ENCODE results near the gene GPR156. TPM values are rescaled to one million over a fixed set of nuclear protein-coding genes. Genes with fewer than 3 reads are reported as not detected.

Gene GPR156
- total and polyA plus RNA-seq, 10 of the 15 experiments (the other 5 are each of a cell fraction or from before 2014, with no cell fraction given): 0.08 to 0.15 (median 0.11) TPM; not detected in 6

GRCh38 chr3:120192579-120192978 lies 92.4 kb downstream of the GPR156 start:
- H3K27ac ChIP-seq (ENCODE audit: control insufficient read depth, insufficient read depth): no peak overlapping the region
- intact Hi-C loops (cut with micrococcal nuclease; ENCODE audit: unreplicated experiment): no loop called here
- H3K27me3 ChIP-seq (replicated peaks in 1 of 2; ENCODE audit: control insufficient read depth in 2 of 2, insufficient read depth in 2 of 2, low read length in 1 of 2): no peaks in the 10 kb centered on the region
- no TSS peak for BruUV-seq (replicated peaks)
- WGBS (ENCODE audit: insufficient coverage, insufficient replicate concordance, low lambda C conversion rate, missing lambda C conversion rate): 58% methylated on average over 3 of the region's 3 CpGs
- no peak for DNase-seq (ENCODE audit: low read depth, low spot score)
- no peaks in the 10 kb centered on the region for H3K79me2 ChIP-seq (ENCODE audit: control insufficient read depth, insufficient read depth, low read length)
- no peaks in the 10 kb centered on the region for H4K20me1 ChIP-seq (ENCODE audit: control insufficient read depth, insufficient read depth)
- H3K36me3 ChIP-seq (ENCODE audit: control insufficient read depth in 2 of 2, insufficient read depth in 2 of 2, low read length in 1 of 2): no peaks in the 10 kb centered on the region
- ChIA-PET POLR2A (no interaction called here), CTCF (interaction anchor here (0.9 to 1.3 kb wide), 2 partner anchors 11 to 301 kb away, joined by 3 to 4 read pairs; no protein-coding TSS in a partner anchor), RAD21 (ENCODE audit: unreplicated experiment) (no interaction called here), SMC1A (ENCODE audit: uncharacterized antibody, unreplicated experiment) (interaction anchor here (0.9 kb wide), 1 partner anchor 13 kb away, joined by 3 read pairs; no protein-coding TSS in a partner anchor)
- H3K4me1 ChIP-seq (ENCODE audit: control insufficient read depth, insufficient read depth, low read length): no peaks in the 10 kb centered on the region
- H2AFZ ChIP-seq (ENCODE audit: control insufficient read depth, low read depth, low read length): no peak overlapping the region
- in situ Hi-C loops (cut with MboI): no loop called here
- H3K9me3 ChIP-seq (replicated peaks; ENCODE audit: control insufficient read depth, insufficient read depth, low read length): no peaks in the 10 kb centered on the region
- no peak overlapping the region for H3K4me3 ChIP-seq
- H3K4me2 ChIP-seq (ENCODE audit: control insufficient read depth, insufficient read depth): no peak overlapping the region
- no peak for ATAC-seq
- H3K9ac ChIP-seq (ENCODE audit: control insufficient read depth, insufficient read depth, low read length): no peak overlapping the region
- no peak for FAIRE-seq
- TF ChIP-seq, protein P1, sequence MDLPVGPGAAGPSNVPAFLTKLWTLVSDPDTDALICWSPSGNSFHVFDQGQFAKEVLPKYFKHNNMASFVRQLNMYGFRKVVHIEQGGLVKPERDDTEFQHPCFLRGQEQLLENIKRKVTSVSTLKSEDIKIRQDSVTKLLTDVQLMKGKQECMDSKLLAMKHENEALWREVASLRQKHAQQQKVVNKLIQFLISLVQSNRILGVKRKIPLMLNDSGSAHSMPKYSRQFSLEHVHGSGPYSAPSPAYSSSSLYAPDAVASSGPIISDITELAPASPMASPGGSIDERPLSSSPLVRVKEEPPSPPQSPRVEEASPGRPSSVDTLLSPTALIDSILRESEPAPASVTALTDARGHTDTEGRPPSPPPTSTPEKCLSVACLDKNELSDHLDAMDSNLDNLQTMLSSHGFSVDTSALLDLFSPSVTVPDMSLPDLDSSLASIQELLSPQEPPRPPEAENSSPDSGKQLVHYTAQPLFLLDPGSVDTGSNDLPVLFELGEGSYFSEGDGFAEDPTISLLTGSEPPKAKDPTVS (IDR thresholded peaks at IDR 0.05; ENCODE audit: low read depth, low read length): no peak
- no peak for TF ChIP-seq PRDM15 (CRISPR knock-in tag; IDR thresholded peaks at IDR 0.05)
- TF ChIP-seq CEBPB (IDR thresholded peaks at IDR 0.05; ENCODE audit: borderline replicate concordance in 1 of 2, low read depth in 2 of 2, low read length in 2 of 2): no peak
- no peak for TF ChIP-seq MEF2A (IDR thresholded peaks at IDR 0.05; ENCODE audit: insufficient read depth, low read depth, low read length)
- TF ChIP-seq ASH2L (IDR thresholded peaks at IDR 0.05; ENCODE audit: borderline replicate concordance, low read depth): no peak
- no peak for TF ChIP-seq ETV6 (conservative IDR thresholded peaks at IDR 0.05 in 1 of 2, IDR thresholded peaks at IDR 0.05 in 1 of 2; ENCODE audit: borderline replicate concordance in 1 of 2, low read depth in 1 of 2)
- no peak for TF ChIP-seq HDGF (IDR thresholded peaks at IDR 0.05)
- TF ChIP-seq BRCA1 (IDR thresholded peaks at IDR 0.05; ENCODE audit: low read depth, low read length): no peak
- TF ChIP-seq, protein P2, sequence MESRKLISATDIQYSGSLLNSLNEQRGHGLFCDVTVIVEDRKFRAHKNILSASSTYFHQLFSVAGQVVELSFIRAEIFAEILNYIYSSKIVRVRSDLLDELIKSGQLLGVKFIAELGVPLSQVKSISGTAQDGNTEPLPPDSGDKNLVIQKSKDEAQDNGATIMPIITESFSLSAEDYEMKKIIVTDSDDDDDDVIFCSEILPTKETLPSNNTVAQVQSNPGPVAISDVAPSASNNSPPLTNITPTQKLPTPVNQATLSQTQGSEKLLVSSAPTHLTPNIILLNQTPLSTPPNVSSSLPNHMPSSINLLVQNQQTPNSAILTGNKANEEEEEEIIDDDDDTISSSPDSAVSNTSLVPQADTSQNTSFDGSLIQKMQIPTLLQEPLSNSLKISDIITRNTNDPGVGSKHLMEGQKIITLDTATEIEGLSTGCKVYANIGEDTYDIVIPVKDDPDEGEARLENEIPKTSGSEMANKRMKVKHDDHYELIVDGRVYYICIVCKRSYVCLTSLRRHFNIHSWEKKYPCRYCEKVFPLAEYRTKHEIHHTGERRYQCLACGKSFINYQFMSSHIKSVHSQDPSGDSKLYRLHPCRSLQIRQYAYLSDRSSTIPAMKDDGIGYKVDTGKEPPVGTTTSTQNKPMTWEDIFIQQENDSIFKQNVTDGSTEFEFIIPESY (IDR thresholded peaks at IDR 0.05): no peak
- no peak for TF ChIP-seq SMAD1 (IDR thresholded peaks at IDR 0.05; ENCODE audit: low read depth, partially characterized antibody)
- TF ChIP-seq MYB (IDR thresholded peaks at IDR 0.05; ENCODE audit: borderline replicate concordance, low read depth, low read length): no peak
- TF ChIP-seq CBFB (IDR thresholded peaks at IDR 0.05; ENCODE audit: low read depth): no peak
- no peak for TF ChIP-seq CREB1 (IDR thresholded peaks at IDR 0.05; ENCODE audit: low read depth)
- TF ChIP-seq, protein P3, sequence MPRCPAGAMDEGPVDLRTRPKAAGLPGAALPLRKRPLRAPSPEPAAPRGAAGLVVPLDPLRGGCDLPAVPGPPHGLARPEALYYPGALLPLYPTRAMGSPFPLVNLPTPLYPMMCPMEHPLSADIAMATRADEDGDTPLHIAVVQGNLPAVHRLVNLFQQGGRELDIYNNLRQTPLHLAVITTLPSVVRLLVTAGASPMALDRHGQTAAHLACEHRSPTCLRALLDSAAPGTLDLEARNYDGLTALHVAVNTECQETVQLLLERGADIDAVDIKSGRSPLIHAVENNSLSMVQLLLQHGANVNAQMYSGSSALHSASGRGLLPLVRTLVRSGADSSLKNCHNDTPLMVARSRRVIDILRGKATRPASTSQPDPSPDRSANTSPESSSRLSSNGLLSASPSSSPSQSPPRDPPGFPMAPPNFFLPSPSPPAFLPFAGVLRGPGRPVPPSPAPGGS (IDR thresholded peaks at IDR 0.05; ENCODE audit: borderline replicate concordance, insufficient read depth, low read depth, low read length, poor library complexity, severe bottlenecking): no peak
- no peak for TF ChIP-seq ZNF274 (IDR thresholded peaks at IDR 0.05; ENCODE audit: insufficient read depth, insufficient read length)
- TF ChIP-seq NFXL1 (IDR thresholded peaks at IDR 0.05; ENCODE audit: borderline replicate concordance): no peak
- no peak for TF ChIP-seq SIN3A (IDR thresholded peaks at IDR 0.05; ENCODE audit: low read depth, low read length)

Measured in GM12878 (cell line).